Kidney epithelial cell (primary cell): ENCODE measurements around the gene ATN1. TPM values are rescaled to one million over a fixed set of nuclear protein-coding genes. Genes with fewer than 3 reads are reported as not detected.
A peak's percentile ranks its signal among the peaks of the same experiment; 100 is the strongest.
"Not testable (repeated sequence)": the region's sequence is repeated elsewhere in the genome, so short reads cannot be mapped to it uniquely, and the experiment has no call there.

Experiments
- DNase-seq: peaks from one replicate; pipeline ENCODE4 v3.0.0-alpha.2; 2010; ENCODE audit warnings: low read depth
- H3K27me3 ChIP-seq: 2 replicates; pipeline ENCODE4 v1.6.0; 2011; ENCODE audit warnings: low read length; ENCODE audit not compliant: control insufficient read depth, insufficient read depth
- H3K36me3 ChIP-seq: 2 replicates; pipeline ENCODE4 v1.5.1; 2011; ENCODE audit warnings: low read length; ENCODE audit not compliant: control insufficient read depth, insufficient read depth
- H3K4me3 ChIP-seq: 2 replicates; pipeline ENCODE4 v1.5.1; 2011; ENCODE audit warnings: low read depth, mild to moderate bottlenecking, control low read depth, low read length
- total RNA-seq: library from RNA; depleted of rRNA; stranded (reverse); fragments of >200 nt; gene quantifications from 2 replicates; pipeline ENCODE4 v1.2.3, GENCODE V29; 2015
- TF ChIP-seq, protein P1 (sequence below): IDR thresholded peaks from 2 replicates; pipeline ENCODE4 v1.5.1; 2011; ENCODE audit warnings: mild to moderate bottlenecking, moderate library complexity, low read length, control low read depth, inconsistent platforms; ENCODE audit not compliant: insufficient read depth, poor library complexity, severe bottlenecking

ATN1 gene
- total RNA-seq, 1 donor from 2014 or later = 38.6 TPM

DNA sequence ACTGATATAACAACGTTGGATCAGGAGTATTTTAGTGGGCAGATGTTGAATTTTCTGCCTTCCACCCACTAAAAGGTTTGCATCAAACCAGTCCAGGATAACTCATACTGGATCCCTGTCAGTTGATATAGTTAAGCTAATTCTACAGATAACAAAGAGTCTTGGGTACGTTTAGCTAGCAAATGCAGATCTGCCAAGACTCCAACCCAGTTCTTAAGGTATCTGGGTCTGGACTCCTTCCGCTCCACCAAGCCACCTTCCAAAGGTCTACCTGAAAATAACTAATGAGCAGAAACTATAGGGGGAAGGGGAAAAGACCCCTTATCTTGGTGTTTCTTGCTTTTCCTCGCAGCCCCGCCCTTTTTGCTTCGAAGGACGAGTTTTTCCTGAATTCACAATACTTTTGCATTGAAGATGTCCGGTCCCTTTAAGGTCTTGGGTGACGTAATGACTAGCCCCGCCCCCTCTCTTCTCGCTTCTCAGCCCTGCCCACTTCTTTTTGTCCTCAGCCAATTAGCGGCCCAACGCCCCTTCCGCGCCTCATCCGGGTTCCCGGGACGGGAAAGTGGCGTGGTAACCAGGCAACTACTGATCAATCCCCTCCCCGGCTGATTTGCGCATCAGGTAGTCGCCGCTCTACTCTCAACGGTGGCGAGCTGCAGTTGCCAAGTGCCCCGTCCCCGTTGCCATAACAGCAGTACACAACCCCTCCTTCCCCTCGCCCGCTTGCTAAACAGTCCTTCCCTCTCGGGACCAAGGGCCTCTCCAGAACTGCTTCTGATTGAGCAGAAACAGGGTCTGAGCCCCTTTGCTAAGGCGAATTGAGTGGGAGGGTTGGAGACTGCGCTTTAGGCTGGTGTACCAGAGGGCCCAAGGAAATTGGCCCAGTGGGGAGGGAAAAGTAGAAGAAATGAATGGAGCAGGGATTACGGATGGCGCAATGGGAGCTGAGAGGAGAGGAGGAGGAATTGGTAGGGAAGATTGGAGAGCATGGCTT is 23.2 kb upstream of the ATN1 start, which contains the start of gene LRRC23:
Gene LRRC23 (plus strand): TSS at position 543 of the 997 bp plus-strand sequence. CDS start 812 bp downstream, outside the sequence.
- H3K27me3 ChIP-seq = no peaks in the 10 kb centered on the region
- no peaks in the 10 kb centered on the region for H3K36me3 ChIP-seq
- peak; percentile 89 for DNase-seq
- TF ChIP-seq, protein P1, sequence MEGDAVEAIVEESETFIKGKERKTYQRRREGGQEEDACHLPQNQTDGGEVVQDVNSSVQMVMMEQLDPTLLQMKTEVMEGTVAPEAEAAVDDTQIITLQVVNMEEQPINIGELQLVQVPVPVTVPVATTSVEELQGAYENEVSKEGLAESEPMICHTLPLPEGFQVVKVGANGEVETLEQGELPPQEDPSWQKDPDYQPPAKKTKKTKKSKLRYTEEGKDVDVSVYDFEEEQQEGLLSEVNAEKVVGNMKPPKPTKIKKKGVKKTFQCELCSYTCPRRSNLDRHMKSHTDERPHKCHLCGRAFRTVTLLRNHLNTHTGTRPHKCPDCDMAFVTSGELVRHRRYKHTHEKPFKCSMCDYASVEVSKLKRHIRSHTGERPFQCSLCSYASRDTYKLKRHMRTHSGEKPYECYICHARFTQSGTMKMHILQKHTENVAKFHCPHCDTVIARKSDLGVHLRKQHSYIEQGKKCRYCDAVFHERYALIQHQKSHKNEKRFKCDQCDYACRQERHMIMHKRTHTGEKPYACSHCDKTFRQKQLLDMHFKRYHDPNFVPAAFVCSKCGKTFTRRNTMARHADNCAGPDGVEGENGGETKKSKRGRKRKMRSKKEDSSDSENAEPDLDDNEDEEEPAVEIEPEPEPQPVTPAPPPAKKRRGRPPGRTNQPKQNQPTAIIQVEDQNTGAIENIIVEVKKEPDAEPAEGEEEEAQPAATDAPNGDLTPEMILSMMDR = no peak
- peak within 1 kb of the TSS; percentile 75 for H3K4me3 ChIP-seq

DNA sequence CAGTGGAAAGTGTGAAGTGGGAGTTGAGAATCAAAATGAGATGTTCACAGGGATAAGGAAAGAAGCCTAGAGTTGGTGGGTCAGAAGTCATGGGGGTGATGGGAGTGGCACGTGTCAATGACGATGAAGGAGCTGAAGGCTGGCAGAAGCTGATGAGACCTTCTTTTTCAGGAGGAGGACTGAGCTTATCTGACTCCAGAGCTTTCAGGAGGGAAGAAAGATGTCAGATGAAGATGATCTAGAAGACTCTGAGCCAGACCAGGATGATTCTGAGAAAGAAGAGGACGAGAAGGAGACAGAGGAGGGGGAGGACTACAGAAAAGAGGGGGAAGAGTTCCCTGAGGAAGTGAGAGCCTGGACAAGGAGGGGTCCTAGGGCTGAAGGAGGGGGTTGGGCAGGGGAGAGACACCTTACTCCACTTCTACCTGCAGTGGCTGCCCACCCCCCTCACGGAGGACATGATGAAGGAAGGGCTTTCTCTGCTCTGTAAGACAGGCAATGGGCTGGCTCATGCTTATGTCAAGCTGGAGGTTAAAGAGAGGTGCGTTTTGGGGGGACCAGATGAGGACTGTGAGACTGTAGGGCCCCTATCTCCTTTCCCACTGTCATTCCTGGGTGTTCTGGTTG is 22.2 kb upstream of the ATN1 start:
- TF ChIP-seq, protein P1 = no peak
- Histone ChIP-seq H3K27me3 (no peaks in the 10 kb centered on the region), H3K36me3 (no peaks in the 10 kb centered on the region), H3K4me3 (peak overlapping the region; percentile 75)
- no peak for DNase-seq

DNA sequence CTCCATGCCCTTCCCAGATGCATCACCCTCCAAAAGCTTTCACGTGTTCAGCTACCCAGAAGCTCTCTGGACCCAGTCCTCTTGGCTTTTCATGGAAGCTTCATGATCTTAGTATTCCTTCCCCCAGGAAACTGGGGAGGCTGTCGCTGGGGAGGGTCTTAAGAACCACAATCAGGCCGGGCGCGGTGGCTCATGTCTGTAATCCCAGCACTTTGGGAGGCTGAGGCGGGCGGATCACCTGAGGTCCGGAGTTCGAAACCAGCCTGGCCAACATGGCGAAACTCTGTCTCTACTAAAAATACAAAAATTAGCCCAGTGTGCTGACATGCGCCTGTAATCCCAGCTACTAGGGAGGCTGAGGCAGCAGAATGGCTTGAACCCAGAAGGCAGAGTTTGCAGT is 19.6 kb upstream of the ATN1 start:
- not testable (repeated sequence) for H3K4me3 ChIP-seq, DNase-seq, H3K27me3 ChIP-seq, H3K36me3 ChIP-seq

DNA sequence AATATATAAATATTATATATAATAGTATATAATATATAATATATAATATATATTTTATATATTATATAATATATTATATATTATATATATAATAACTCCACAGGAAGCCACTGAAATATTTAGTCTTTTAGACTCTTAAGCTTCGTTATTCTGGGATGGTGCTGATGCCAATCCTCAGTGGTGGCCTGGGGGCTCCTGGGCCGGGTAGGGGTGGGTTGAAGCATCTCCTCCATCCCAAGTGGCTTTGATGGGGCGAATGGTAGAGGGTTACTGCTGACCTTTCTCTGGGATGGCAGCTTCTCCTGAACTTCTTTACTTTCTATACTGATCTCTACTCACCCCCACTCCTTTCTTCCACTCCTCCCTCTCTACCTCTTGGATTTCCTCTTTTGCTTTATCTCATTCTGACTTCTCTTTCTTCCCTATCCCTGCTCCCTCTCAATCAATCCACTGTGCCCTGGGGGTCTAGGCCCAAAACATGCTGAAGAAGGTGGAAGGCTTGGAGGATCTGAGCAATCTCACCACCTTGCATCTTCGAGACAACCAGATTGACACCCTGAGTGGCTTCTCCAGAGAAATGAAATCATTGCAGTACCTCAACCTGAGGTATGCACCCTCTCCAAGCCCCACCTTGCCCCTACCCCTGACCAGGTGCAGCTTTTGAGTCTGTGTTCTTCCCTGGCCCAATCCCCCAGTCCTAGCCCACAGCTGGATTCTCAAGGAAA is 18.2 kb upstream of the ATN1 start:
- H3K36me3 ChIP-seq = no peaks in the 10 kb centered on the region
- TF ChIP-seq, protein P1 = no peak
- DNase-seq = no peak
- H3K4me3 ChIP-seq = no peak overlapping the region
- no peaks in the 10 kb centered on the region for H3K27me3 ChIP-seq

DNA sequence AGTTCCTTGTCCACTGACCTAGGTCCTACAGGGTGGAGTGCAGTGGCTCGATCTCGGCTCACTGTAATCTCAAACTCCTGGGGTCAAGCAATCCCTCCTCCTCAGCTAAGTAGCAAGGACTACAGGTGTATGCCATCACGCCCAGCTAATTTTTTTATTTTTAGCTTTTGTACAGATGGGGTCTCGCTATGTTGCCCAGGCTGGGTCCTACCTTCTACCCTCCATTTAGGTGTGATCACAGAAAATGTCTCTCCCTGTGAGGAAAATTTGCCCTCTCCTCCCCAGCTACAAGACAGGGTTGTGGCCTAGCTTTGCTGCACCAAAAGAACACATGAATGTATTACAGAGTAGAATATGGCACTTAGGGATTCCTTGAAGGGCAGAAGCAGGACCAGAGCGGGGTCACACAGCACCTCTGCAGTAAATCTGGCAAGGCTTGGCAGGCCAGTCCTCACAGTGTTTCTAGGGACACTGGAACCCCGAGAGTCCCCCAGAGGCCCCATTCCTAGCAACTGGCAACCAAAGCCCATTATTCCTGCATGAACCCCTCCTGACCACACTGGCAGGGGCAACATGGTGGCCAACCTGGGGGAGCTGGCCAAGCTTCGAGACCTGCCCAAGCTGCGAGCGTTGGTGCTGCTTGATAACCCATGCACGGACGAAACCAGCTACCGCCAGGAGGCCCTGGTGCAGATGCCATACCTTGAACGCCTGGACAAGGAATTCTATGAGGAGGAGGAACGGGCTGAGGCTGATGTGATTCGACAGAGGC is 15.4 kb upstream of the ATN1 start:
- TF ChIP-seq, protein P1 = no peak
- no peak for DNase-seq
- H3K36me3 ChIP-seq = no peaks in the 10 kb centered on the region
- no peaks in the 10 kb centered on the region for H3K27me3 ChIP-seq
- no peak overlapping the region for H3K4me3 ChIP-seq
